Activated CD8-positive, alpha-beta memory T cell treated with anti-CD3 and anti-CD28 coated beads, Interleukin-2, amount 10 ng/mL, durations not matched to agents 7 days and 5 days (primary cell): ENCODE results near the gene ARMS2. TPM values are rescaled to one million over a fixed set of nuclear protein-coding genes. Genes with fewer than 3 reads are reported as not detected.
A peak's percentile ranks its signal among the peaks of the same experiment; 100 is the strongest.

Experiments used
- ATAC-seq: fragments of 150-1000 bp; cut with Tn5 transposase; one replicate; pipeline ENCODE4 v1.10.0; 2021; ENCODE audit warnings: moderate library complexity
- CTCF ChIA-PET: fragments of 350-600 bp; sonication (Branson Sonifier 250); formaldehyde crosslinking; loops from one replicate; lab custom pipeline; 2021; ENCODE audit warnings: antibody characterized with exemption; lab: Charles Lee
- DNase-seq: peaks from one replicate; pipeline ENCODE4 v3.0.0-alpha.2; 2020
- H3K27ac Mint-ChIP-seq: one replicate; pipeline ENCODE4 v1.8.0; 2021; ENCODE audit warnings: mild to moderate bottlenecking, mixed read lengths
- H3K27me3 Mint-ChIP-seq: one replicate; pipeline ENCODE4 v1.8.0; 2021; ENCODE audit warnings: mixed read lengths
- H3K36me3 Mint-ChIP-seq: one replicate; pipeline ENCODE4 v1.8.0; 2021; ENCODE audit warnings: mild to moderate bottlenecking, mixed read lengths
- H3K4me1 Mint-ChIP-seq: one replicate; pipeline ENCODE4 v1.8.0; 2021; ENCODE audit warnings: mixed read lengths
- H3K4me3 Mint-ChIP-seq: one replicate; pipeline ENCODE4 v1.8.0; 2021; ENCODE audit warnings: mild to moderate bottlenecking, moderate library complexity, mixed read lengths
- H3K9me3 Mint-ChIP-seq: one replicate; pipeline ENCODE4 v1.8.0; 2022; ENCODE audit warnings: low read depth, mixed read lengths
- total RNA-seq, 2 experiments: library from RNA; stranded (reverse); gene quantifications; one replicate each; pipeline ENCODE4 v1.2.3, GENCODE V29; 2021

Gene ARMS2
- total RNA-seq, 2 experiments from 2014 or later: not detected

GRCh38 chr10:122459561-122460273 lies 5.3 kb downstream of the ARMS2 start:
- Mint-ChIP-seq H3K4me3 (no peak overlapping the region), H3K36me3 (no peaks in the 10 kb centered on the region), H3K4me1 (peaks cover 13% of the 10 kb centered on the region), H3K27me3 (peaks cover 76% of the 10 kb centered on the region), H3K9me3 (no peaks in the 10 kb centered on the region), H3K27ac (no peak overlapping the region)
- ATAC-seq (no peak), DNase-seq (no peak)
- CTCF ChIA-PET: no interaction called here

DNA sequence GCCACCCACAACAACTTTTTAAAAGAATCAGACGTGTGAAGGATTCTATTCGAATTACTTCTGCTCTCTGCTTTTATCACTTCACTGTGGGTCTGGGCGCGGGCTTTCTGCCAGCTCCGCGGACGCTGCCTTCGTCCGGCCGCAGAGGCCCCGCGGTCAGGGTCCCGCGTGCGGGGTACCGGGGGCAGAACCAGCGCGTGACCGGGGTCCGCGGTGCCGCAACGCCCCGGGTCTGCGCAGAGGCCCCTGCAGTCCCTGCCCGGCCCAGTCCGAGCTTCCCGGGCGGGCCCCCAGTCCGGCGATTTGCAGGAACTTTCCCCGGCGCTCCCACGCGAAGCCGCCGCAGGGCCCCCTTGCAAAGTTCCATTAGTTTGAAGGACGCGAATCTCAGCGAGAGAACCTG lies 6.4 kb downstream of the ARMS2 start:
- CTCF ChIA-PET: no interaction called here
- H3K9me3 Mint-ChIP-seq: no peaks in the 10 kb centered on the region
- no peak for DNase-seq
- no peaks in the 10 kb centered on the region for H3K36me3 Mint-ChIP-seq
- no peak for ATAC-seq
- H3K4me1 Mint-ChIP-seq: peaks cover 13% of the 10 kb centered on the region
- peaks cover 80% of the 10 kb centered on the region for H3K27me3 Mint-ChIP-seq
- H3K4me3 Mint-ChIP-seq: no peak overlapping the region
- no peak overlapping the region for H3K27ac Mint-ChIP-seq

- DNase-seq (no peak), ATAC-seq (peak; percentile 35)
- Mint-ChIP-seq H3K9me3 (no peaks in the 10 kb centered on the region), H3K27me3 (peaks cover 82% of the 10 kb centered on the region), H3K4me1 (peaks cover 13% of the 10 kb centered on the region), H3K4me3 (peak within 1 kb of the TSS; percentile 66), H3K27ac (no peak within 1 kb of the TSS), H3K36me3 (no peaks in the 10 kb centered on the region)
- CTCF ChIA-PET: no interaction called here
Observed at GRCh38 chr10:122461367-122461728, 6.9 kb downstream of the ARMS2 start, which contains the start of gene HTRA1. Gene HTRA1, plus strand, starts transcription at chr10:122461553. Its CDS starts 100 bp downstream, at chr10:122461653.

DNA sequence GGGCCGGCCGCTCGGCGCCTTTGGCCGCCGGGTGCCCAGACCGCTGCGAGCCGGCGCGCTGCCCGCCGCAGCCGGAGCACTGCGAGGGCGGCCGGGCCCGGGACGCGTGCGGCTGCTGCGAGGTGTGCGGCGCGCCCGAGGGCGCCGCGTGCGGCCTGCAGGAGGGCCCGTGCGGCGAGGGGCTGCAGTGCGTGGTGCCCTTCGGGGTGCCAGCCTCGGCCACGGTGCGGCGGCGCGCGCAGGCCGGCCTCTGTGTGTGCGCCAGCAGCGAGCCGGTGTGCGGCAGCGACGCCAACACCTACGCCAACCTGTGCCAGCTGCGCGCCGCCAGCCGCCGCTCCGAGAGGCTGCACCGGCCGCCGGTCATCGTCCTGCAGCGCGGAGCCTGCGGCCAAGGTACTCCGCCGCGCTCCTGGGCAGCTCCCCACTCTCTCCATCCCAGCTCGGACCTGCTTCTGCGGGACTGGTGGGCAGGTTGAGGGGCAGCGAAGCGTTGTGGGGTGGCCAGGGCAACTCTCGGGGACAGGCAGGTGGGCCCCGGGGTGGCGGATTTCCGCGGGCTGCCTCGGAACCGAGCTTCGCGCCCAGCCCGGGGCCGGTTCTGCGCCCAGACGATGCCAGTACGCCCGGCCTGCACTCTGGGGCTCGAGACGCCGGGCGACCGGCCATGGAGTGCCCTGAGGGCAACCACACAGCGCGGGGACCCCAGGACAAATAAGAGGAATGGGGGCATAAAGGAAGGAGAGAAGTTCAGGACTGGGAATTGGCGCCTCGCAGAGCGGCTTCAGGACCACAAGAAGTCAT lies 7.5 kb downstream of the ARMS2 start:
- CTCF ChIA-PET: no interaction called here
- no peaks in the 10 kb centered on the region for H3K9me3 Mint-ChIP-seq
- H3K4me3 Mint-ChIP-seq: peak overlapping the region; percentile 66
- H3K36me3 Mint-ChIP-seq: no peaks in the 10 kb centered on the region
- peaks cover 13% of the 10 kb centered on the region for H3K4me1 Mint-ChIP-seq
- DNase-seq: no peak
- peak; percentile 32 for ATAC-seq
- no peak overlapping the region for H3K27ac Mint-ChIP-seq
- H3K27me3 Mint-ChIP-seq: peaks cover 82% of the 10 kb centered on the region

DNA sequence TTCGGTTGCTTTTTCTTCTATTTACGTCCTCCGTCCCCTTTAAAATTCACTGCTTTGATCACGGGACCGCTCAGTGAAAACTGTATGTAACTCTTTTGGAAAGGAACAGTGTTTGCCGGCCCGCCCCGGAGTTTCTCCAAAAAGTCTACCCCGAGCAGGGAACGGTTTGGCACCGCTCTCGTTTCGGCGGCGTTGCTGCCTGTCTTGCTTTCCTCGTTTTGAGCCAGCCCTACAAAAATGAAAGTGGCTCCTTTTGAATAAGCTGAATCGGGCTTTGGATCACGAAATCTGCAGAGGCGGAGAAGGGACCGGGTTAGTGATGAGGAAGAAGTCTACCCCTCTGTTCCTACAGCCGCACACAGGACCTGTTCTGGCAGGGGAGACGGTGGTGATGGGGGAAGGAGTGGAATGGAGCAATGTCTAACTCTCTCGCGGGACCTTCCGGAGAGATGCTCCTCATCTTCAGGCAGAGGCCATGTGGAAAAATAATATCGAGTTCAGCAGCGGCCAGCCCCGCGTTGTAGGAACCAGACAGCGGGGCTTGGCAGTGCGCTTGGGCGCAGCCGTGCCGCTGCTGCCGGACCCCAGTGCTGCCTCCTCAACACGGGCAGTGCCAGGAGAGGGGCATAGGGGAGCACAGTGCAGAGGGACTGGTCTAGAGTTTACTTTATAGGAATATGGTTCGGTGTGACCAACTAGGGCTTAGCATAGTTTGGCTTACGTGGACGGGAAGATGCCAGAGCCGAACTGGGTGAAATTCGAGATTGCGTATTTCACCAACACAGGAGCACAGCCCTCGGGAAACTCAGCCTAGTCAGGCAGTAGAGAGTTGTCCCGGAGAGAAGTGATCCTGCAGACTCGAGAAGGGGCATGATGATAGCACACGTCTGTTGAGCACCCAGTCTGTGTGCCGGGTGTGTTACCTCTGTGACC lies 8.3 kb downstream of the ARMS2 start:
- H3K27ac Mint-ChIP-seq: no peak overlapping the region

DNA sequence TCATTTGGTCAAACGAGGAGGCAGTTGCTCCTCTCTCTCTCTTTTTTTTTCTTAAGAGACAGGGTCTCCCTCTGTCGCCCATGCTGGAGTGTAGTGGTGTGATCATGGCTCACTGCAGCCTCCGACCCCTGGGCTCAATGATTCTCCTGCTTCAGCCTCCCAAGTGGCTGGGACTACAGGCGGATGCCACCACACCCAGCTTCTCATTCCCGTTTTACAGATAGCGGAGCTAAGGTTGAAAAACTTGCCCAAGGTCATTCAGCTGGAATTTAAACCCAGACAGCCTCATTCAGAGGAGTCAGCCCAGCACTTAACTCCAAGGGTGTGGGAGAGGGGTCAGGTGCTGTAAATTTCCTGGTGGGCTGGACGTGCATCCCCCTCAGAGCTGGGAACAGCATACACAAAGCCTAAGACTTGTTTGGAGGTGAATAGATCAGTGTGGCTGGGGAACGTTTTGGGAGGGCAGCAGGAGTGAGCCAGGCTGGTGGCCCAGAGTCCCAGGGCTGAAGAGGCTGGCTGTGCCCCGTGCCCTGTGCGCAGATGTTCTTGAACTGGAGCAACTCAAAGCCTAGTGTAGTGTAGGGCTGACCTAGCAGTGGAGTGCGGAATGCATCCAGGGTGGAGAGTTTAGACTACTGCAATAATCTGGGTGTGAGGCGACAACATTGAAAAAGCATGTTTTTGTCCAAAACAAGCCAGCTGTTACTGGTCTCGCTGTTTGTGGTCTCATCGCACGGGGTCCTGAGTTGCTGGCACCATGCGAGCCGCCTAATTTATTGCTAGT lies 9.2 kb downstream of the ARMS2 start:
- peaks cover 13% of the 10 kb centered on the region for H3K4me1 Mint-ChIP-seq
- H3K9me3 Mint-ChIP-seq: no peaks in the 10 kb centered on the region
- no peak for ATAC-seq
- H3K4me3 Mint-ChIP-seq: no peak overlapping the region
- H3K36me3 Mint-ChIP-seq: no peaks in the 10 kb centered on the region
- CTCF ChIA-PET: interaction anchor here (1.2 kb wide), 1 partner anchor 102 kb away, joined by 5 read pairs; no protein-coding TSS in a partner anchor
- DNase-seq: no peak
- H3K27ac Mint-ChIP-seq: no peak overlapping the region
- peaks cover 76% of the 10 kb centered on the region for H3K27me3 Mint-ChIP-seq

More for the DNA sequence above, 8.3 kb downstream of the ARMS2 start:
- ATAC-seq (no peak), DNase-seq (no peak)
- Mint-ChIP-seq H3K4me1 (peaks cover 13% of the 10 kb centered on the region), H3K9me3 (no peaks in the 10 kb centered on the region), H3K4me3 (peak overlapping the region; percentile 66), H3K27me3 (peaks cover 81% of the 10 kb centered on the region), H3K36me3 (no peaks in the 10 kb centered on the region)
- CTCF ChIA-PET: no interaction called here

DNA sequence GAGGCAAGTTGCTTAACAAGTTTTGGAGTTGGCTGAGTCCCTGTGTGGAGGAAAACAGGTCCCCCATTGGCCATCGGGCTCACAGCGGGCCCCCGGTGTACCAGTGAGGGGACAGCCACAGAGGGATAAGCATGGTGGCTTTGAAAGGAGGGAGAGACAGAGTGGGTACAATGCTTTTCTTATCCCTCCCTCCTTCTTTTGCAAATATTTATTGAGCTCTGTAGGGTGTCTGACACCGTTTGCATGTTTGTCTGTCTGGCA lies 9.7 kb downstream of the ARMS2 start:
- Mint-ChIP-seq H3K27me3 (peaks cover 75% of the 10 kb centered on the region), H3K4me3 (no peak overlapping the region), H3K9me3 (no peaks in the 10 kb centered on the region), H3K4me1 (peaks cover 13% of the 10 kb centered on the region), H3K36me3 (no peaks in the 10 kb centered on the region), H3K27ac (no peak overlapping the region)
- DNase-seq: no peak
- CTCF ChIA-PET: interaction anchor here (1.2 kb wide), 1 partner anchor 101 kb away, joined by 5 read pairs; no protein-coding TSS in a partner anchor
- no peak for ATAC-seq

DNA sequence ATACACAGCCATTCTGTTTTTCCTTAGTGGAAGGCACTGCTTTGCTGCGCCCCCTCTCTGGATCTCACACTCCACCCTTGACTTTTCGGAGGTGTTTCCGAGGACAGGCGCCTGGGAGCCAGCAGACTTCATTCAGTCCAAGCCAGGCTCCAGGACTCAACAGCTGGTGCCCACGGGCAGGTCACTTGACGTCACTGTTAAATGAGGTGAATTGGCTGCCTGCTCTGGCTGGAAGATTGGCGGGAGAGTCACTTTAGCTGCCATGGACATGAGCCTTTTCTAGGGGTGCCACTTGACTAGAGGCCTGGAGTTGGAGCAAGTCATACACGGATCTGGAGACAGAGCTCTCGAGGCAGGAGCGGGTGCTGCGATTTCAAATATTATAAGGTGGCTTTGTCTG lies 10.1 kb downstream of the ARMS2 start:
- Mint-ChIP-seq H3K4me3 (no peak overlapping the region), H3K27me3 (peaks cover 74% of the 10 kb centered on the region), H3K4me1 (peaks cover 13% of the 10 kb centered on the region), H3K36me3 (no peaks in the 10 kb centered on the region), H3K27ac (no peak overlapping the region), H3K9me3 (no peaks in the 10 kb centered on the region)
- DNase-seq (no peak), ATAC-seq (no peak)
- CTCF ChIA-PET: interaction anchor here (1.2 kb wide), 1 partner anchor 101 kb away, joined by 5 read pairs; no protein-coding TSS in a partner anchor

DNA sequence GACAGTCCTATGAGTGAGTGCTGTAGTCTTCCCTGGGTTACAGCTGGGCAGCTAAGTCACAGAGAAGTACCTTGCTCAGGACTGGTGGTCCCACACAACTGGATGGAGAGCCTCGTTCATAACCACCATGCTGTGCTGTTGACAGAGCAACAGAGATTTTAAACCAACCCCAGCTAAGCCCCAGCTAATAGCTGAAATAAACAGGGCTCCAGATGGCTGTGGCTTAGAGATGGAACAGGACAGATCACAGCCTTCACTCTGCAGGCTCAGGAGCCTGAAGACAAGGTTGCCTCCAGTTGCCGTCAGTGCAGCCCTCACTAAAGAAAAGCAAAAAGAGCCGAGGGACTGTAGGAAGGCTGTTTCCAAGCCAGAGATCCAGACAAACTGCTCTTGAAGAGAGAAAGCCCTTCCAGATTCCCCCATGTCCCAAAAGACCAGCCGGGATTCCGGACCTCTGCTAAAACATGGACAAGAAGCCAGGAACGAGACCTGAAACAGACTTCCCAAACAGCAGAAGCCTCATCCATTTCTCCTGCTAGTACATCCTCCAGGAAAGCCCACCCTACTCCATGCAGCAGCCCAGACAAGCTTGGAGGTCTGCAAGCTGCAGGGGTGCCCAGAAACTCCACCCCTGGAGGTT lies 11.1 kb downstream of the ARMS2 start:
- Mint-ChIP-seq H3K9me3 (no peaks in the 10 kb centered on the region), H3K4me3 (no peak overlapping the region), H3K4me1 (peaks cover 12% of the 10 kb centered on the region), H3K27me3 (peaks cover 70% of the 10 kb centered on the region), H3K36me3 (no peaks in the 10 kb centered on the region), H3K27ac (no peak overlapping the region)
- DNase-seq (no peak), ATAC-seq (no peak)
- CTCF ChIA-PET: interaction anchor here (1.2 kb wide), 1 partner anchor 100 kb away, joined by 5 read pairs; no protein-coding TSS in a partner anchor

DNA sequence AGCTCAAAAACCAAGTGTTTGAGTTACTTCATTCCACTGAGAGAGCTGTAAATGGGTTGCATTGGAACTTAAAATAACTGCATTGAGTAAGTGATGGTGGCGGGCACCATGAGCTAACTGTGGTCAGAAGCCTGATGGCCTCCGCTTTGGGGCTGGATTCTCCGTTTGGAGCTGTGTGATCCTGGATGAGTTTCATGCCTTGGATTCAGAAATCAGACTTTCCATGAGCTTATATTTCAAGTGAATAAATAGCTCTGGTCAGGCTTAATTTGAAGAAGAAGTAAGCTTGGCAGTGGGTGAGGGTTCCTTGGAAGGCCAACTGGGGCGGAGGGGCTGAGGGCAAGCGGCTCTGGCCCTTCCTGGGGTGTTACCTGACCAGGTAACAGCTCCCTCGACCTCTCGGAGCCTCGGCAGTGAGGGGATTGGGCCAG lies 12.5 kb downstream of the ARMS2 start:
- no peaks in the 10 kb centered on the region for H3K9me3 Mint-ChIP-seq
- ATAC-seq (no peak), DNase-seq (no peak)
- H3K36me3 Mint-ChIP-seq: no peaks in the 10 kb centered on the region
- H3K4me3 Mint-ChIP-seq: no peak overlapping the region
- CTCF ChIA-PET: interaction anchor here (1.3 kb wide), 1 partner anchor 97 kb away, joined by 3 read pairs; no protein-coding TSS in a partner anchor
- H3K27me3 Mint-ChIP-seq: peaks cover 77% of the 10 kb centered on the region
- H3K27ac Mint-ChIP-seq: no peak overlapping the region
- H3K4me1 Mint-ChIP-seq: peaks cover 10% of the 10 kb centered on the region

DNA sequence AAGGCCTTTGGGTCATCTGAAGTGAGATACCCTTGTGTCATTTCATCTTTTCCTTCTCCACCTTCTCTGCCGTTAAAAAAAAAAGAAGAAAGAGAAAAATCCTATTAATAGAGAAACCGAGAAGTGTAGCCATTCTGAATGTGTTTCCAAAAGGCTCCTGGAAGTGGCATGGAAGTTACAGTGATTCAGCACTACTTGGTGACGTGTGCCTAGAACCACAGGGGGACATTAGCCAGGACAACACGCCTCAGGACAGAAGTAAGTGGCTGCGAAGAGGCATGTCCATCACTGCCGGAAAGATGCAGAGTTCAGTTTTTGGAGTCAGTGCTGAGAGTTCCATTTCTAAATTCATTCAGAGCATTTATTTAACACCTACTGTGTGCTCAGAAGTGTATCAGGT lies 13.2 kb downstream of the ARMS2 start:
- H3K36me3 Mint-ChIP-seq: no peaks in the 10 kb centered on the region
- no peak overlapping the region for H3K4me3 Mint-ChIP-seq
- peaks cover 5% of the 10 kb centered on the region for H3K4me1 Mint-ChIP-seq
- no peaks in the 10 kb centered on the region for H3K9me3 Mint-ChIP-seq
- peaks cover 75% of the 10 kb centered on the region for H3K27me3 Mint-ChIP-seq
- H3K27ac Mint-ChIP-seq: no peak overlapping the region
- CTCF ChIA-PET: interaction anchor here (1.3 kb wide), 3 partner anchors 12 to 169 kb away, joined by 3 read pairs; no protein-coding TSS in a partner anchor
- DNase-seq (no peak), ATAC-seq (no peak)

- DNase-seq (no peak), ATAC-seq (no peak)
- Mint-ChIP-seq H3K27ac (no peak overlapping the region), H3K36me3 (no peaks in the 10 kb centered on the region), H3K27me3 (peaks cover 72% of the 10 kb centered on the region), H3K9me3 (no peaks in the 10 kb centered on the region), H3K4me1 (peaks cover under 1% of the 10 kb centered on the region), H3K4me3 (no peak overlapping the region)
- CTCF ChIA-PET: interaction anchor here (0.9 to 1.3 kb wide), 3 partner anchors 12 to 170 kb away, joined by 3 read pairs; no protein-coding TSS in a partner anchor
Observed at GRCh38 chr10:122468307-122468925, 14.0 kb downstream of the ARMS2 start.
